ENCODE measurements around the gene PNMA1.
A peak's percentile ranks its signal among the peaks of the same experiment; 100 is the strongest.

PNMA1 gene

DNA sequence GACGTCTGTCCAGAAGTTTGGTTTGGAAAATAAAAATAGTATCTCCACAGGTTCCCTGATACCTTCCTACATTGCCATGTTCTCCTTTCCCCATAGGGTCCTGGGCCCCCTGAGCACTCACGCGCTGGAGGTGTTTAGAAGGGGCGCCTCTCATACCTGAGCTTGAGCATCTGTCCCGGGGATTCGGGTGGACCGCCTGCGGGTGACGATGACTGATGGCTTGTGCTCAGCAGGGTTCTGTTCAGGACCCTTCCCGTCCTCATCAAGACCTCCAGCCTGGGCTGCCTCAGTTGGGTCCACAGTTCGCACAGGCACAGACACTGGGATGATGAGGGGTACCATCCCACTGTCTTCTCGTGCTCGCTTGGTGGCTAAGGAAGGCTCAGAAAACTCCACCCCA, 22.7 kb upstream of the PNMA1 start:
- DNase-seq = no peak

- DNase-seq = no peak
Observed at GRCh38 chr14:73732006-73732405, 17.8 kb upstream of the PNMA1 start.

DNA sequence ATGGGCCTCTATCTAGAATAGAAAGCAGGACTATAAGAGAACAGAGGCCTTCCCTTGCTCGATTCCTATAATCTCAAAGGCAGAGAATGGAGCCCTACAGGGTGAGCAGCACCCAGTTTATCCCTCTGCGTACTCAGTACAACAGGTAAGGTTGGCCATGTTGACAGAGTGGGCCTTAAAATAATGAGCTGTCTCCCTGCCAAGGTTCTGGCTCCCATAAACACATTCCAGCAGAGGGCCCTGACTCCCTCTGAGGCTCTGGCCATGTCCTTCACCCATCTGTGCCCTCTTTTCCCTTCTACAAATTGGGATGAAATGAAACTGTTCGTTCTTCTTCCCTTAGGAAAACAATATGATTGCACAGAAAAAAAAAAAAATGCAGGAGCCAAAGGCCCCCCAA, 16.9 kb upstream of the PNMA1 start:
- DNase-seq = no peak

GRCh38 chr14:73729556-73730265, 15.5 kb upstream of the PNMA1 start:
- DNase-seq = no peak

GRCh38 chr14:73728717-73729330, 14.6 kb upstream of the PNMA1 start:
- peak; percentile 98 for DNase-seq

GRCh38 chr14:73727166-73727565, 13.0 kb upstream of the PNMA1 start:
- DNase-seq = no peak

DNA sequence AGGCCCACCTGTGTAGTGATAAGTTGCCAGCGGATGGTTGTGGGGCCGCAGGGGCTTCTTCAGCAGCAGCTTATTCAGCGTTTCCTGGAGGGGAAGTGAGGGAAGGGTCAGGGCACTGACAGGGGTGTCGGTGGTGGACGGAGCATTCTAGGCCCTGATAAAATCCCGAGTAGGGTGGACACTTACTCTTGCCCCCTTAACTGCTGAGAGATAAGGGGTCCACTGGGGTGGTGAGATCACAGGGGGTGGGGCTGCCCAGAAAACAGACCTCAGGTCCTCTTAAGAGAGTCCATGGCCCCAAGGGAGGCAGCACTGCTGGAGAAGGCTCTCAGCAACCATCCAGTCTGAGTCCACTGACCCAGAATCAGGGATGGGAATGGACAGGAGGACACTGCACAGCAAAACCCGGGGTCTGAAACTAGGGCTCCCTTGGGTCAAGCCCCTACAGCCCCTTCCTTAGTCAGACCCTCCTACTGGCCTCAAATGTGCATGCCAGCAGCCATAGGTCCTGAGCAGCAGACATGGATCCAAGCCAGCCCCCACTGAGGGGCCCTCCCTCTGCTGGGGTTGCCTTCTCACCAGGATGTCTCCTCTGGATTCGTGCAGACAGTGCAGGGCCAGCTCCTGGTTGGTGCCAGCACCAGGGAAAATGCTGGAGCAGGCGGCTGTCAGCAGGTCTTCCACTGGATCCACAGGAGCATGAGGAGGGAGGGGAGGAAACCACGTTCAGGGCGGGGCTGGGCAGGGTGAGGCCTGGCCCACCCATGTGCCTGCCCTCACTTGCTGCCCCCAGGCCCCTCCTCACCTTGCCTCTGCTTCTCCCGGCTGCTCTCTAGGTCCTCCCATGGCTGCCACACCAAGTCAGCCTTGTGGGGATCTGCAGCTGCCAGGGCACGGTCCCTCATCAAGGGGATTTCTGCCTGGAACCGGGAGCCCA, 12.1 kb upstream of the PNMA1 start:
- no peak for DNase-seq

GRCh38 chr14:73725116-73726024, 11.2 kb upstream of the PNMA1 start:
- no peak for DNase-seq

GRCh38 chr14:73724696-73725095, 10.5 kb upstream of the PNMA1 start:
- no peak for DNase-seq

DNA sequence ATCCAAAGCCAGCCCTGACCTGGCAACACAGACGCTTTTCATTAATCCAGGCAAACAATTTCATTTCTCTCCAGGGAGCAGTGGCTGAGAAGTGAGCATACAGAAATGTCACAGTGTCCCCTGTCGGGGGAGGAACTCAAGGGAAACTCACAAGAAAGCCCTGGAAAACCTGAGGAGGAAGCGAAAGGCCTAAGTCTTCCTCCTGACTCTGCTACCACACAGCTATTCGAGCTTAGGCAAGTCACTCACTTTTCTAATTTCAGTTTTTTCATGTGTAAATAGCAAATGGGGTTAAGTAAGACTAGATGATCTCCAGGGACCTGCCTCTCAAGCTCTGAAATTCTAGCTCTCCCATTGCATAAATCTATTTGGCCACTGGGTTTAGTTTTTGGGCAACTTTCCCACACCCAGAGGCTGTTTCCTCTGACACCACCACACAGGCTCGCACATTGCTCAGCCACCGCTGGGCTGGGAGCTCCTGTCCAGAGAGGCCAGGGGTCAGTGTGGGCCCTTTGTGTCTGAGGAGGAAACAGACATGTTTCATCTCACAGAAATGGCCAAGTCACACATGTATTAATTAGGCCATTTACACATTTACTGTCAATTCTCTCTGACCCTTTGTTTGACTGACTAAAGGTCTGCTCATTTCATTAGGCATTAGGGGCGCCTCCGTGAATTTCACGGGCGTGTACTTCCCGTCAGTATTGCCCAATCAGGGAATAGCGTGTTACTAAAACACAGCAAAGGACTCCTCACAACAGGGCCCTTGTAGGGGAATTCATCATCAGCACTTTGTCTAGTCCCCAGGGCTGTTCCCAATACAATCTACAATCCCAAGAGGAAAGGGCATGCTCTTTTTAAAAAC, 9.8 kb upstream of the PNMA1 start:
- peak; percentile 75 to 90 for DNase-seq

GRCh38 chr14:73723406-73723796, 9.2 kb upstream of the PNMA1 start:
- no peak for DNase-seq

DNA sequence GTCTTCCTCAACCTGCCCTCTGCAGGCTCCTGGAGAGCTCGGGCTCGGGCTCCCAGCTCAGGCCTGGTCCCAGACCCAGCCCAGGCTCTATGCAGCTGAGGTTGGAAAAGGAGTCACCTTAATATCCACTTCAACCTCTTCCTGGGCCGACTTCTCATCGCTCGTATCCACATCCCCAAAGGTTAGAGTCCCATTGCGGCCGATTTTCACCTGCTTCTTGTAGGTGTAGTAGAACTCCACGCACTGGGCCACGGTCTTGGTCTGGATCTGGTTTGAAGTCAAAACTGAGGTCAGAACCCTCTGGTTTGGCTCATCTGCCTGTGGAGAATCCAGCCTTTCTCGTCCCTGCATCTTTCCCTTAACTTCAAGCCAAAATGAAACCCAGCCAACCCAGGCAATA, 8.4 kb upstream of the PNMA1 start:
- DNase-seq = no peak

DNA sequence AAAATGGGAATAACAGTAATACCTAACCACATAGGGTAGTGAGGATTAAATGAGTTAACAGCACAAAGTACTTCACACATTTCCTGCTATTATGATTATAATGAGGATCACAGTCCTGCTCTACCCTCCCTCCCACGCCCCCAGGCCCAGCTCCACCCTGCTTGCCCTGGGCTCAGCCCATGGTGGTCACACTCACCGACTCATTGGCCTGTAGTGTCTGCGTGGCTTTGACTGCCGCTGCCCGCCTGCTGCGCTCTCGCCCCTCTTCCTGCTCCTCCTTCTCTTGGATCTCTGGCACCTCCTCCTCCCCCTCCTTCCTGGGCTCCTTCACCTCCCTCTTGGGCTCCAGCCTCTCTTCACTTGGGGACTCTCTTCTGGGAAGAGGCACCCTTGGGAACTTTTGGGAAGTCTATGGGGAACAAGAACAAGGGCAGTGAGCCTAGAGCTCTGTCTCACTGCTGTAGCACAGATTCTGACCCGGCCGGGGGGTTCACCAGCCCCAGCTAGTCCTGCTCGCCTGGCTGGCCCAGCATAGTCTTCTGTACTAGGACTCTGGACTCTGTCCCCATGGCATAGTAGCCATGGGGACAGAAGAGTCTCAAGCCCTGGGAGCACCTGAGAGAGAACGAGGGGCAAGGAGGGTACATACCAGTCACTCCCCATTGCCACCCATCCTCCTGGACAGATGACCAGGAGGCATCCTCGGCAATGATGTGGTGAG, 7.1 kb upstream of the PNMA1 start:
- DNase-seq = no peak

DNA sequence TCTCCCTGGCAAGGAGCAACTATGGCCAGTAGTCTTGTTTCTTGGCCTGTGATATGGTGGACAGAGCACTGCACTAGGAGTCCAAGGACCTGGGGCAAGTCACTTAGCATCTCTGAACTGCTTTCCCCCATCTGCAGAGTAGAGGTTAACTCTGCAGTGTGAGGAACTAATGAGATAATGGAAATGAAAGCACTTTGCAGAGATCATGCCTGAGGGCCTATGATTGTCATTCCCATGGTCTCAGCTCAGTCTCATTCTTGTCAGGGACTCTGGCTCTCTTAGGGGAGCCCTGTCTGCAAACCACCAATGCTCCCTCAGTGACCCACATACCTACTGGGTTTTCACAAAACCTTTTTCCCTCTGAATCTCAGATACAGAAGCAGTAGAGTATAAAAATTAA, 6.5 kb upstream of the PNMA1 start:
- DNase-seq = no peak

DNA sequence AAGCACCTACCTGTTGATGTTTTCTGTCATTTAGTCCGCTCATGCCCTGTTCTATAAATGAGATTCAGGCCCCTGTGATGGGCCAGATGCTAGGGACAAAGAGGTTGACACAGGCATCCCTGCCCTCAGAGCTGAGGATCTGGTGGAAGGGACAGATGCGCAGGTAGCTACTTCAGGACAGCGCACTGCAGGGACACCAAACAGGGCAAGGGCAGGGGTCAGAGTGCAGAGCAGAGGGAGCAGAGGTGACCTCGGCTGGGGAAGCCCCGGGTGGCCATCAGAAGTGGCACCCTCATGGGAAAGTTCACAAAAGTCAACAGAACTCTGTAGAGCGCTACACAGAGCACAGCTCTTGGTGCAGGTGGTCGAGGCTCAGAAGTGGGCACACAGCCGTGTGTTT, 5.6 kb upstream of the PNMA1 start:
- DNase-seq = no peak

DNA sequence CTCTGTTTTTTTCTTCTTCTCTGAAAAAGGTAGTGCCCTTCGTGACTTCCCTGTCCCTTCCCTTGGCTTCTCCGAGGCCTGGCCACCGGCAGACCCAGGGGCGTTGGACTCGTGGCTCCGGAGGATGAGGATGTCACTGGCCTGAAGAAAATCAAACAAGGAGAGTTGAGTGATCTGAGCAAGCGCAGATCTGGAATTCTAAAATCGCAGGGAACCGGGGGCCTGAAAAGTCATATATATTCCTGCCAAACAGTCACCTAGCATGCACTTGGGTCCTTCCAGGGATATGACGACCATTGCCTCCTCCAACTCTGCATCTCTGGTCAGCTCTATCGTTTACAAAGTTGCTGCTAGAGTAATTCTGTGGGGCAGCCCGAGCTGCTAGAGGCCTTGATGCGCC, 5.2 kb upstream of the PNMA1 start:
- DNase-seq = no peak

GRCh38 chr14:73718418-73719251, 4.5 kb upstream of the PNMA1 start:
- DNase-seq = no peak

DNA sequence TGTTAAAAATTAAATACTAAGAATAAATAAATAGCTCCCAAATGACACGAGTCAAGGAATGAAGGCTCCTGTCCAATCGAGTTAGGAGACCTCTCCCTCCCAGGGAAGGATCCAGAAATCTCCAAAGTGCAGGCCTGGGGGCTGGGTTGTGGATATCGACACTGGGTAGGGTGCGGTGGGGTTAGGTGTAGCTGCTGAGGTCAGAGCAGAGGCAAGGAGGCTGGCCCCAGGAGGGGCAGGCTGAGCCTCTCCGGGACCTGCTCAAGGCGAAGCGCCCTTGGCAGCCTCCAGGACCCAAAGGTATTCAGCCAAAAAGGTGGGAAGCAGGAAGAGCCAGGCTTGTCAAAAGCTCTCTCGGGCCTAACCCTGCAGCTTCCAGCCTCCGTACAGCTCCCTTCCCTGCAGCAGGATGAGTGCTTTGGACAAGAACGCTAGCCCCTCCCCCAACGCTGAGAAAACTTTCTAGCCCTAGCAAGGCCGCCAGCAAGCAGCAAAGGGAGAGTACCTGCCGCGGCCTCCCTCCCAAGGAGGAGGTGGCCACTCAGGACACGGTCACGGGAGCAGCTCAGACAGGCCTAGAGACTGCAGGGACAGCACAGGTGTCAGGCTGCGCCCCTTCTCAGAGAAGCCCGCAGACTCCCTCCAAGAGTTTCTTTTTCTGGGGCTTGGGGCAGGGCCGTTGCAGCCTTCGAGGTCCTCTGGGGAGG, 3.7 kb upstream of the PNMA1 start:
- no peak for DNase-seq

DNA sequence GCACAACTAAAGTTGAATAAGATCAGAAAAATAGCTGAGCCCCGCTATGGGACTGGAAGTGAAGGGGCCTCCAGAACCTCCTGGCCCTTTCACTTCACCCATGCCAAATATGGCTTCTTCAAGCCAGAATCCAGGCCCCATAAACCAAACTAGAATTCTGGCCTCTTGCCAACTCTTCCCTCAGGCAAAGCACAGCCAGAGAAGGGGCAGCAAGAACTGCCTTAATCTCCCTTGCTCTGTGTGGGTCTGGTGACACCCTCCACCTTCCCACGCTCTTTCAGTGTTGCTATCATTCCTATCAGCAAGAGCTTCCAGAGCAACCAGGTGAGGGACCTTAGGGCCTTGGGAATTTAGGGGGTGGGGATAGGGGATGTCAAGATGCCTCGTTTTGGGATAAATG, 3.1 kb upstream of the PNMA1 start:
- DNase-seq = no peak

Data from inflammatory macrophage (primary cell).